PC-9 (cell line): ENCODE results near the gene RNF220. TPM values are rescaled to one million over a fixed set of nuclear protein-coding genes. Genes with fewer than 3 reads are reported as not detected.
"Not testable (repeated sequence)": the region's sequence is repeated elsewhere in the genome, so short reads cannot be mapped to it uniquely, and the experiment has no call there.

Source experiments
- BruUV-seq: library from RNA; stranded (reverse); fragments of 400-500 nt; replicated peaks from 2 replicates; lab custom pipeline; 2021; lab: Mats Ljungman, UMichigan
- CTCF ChIA-PET: fragments of 300-600 bp; sonication (Branson Sonifier 250); formaldehyde crosslinking; loops from one replicate; lab custom pipeline; 2022; ENCODE audit warnings: antibody characterized with exemption; lab: Charles Lee
- POLR2A ChIA-PET: fragments of 300-600 bp; sonication (Branson Sonifier 250); formaldehyde crosslinking; loops from one replicate; lab custom pipeline; 2022; ENCODE audit warnings: antibody characterized with exemption; ENCODE audit not compliant: unreplicated experiment; lab: Charles Lee
- DNase-seq, 2 experiments: peaks; one replicate each; pipeline versions ENCODE4 v3.0.0 to v3.0.0-alpha.2; 2015 to 2022; ENCODE audit warnings: mixed read lengths in 1 of 2
- H2AFZ ChIP-seq: fragments of 200-600 bp; sonication (generic); 2 replicates; pipeline ENCODE4 v1.8.1; 2017; ENCODE audit warnings: antibody characterized with exemption
- H3F3A ChIP-seq: fragments of 200-600 bp; sonication (generic); 2 replicates; pipeline ENCODE4 v1.8.1; 2017; ENCODE audit warnings: antibody characterized with exemption, mild to moderate bottlenecking, low read depth; ENCODE audit not compliant: insufficient read depth
- H3K27ac ChIP-seq: fragments of 200-600 bp; sonication (generic); 2 replicates; pipeline ENCODE4 v1.6.1; 2016; ENCODE audit warnings: mixed run types
- H3K27me3 ChIP-seq: fragments of 200-600 bp; sonication (generic); 2 replicates; pipeline ENCODE4 v1.6.1; 2016; ENCODE audit warnings: low read depth, mixed run types; ENCODE audit not compliant: insufficient read depth
- H3K36me3 ChIP-seq: fragments of 200-600 bp; sonication (generic); 2 replicates; pipeline ENCODE4 v1.6.1; 2016; ENCODE audit warnings: low read depth, mixed run types
- H3K4me1 ChIP-seq: fragments of 200-600 bp; sonication (generic); replicated peaks from 2 replicates; pipeline ENCODE4 v1.6.1; 2016; ENCODE audit warnings: mixed run types; ENCODE audit not compliant: insufficient read depth
- H3K4me2 ChIP-seq: fragments of 200-600 bp; sonication (generic); 2 replicates; pipeline ENCODE4 v1.6.1; 2017; ENCODE audit warnings: mixed run types
- H3K4me3 ChIP-seq: fragments of 200-600 bp; sonication (generic); 2 replicates; pipeline ENCODE4 v1.6.1; 2016; ENCODE audit warnings: mixed run types
- H3K79me2 ChIP-seq: fragments of 200-600 bp; sonication (generic); 2 replicates; pipeline ENCODE4 v1.6.1; 2017; ENCODE audit warnings: low read depth, mixed run types
- H3K9me2 ChIP-seq: fragments of 200-600 bp; sonication (generic); 2 replicates; pipeline ENCODE4 v1.8.1; 2017; ENCODE audit warnings: mild to moderate bottlenecking; ENCODE audit not compliant: insufficient read depth
- H3K9me3 ChIP-seq: fragments of 200-600 bp; sonication (generic); 2 replicates; pipeline ENCODE4 v1.8.1; 2016; ENCODE audit warnings: low read depth; ENCODE audit not compliant: insufficient read depth
- H4K20me1 ChIP-seq: fragments of 200-600 bp; sonication (generic); 2 replicates; pipeline ENCODE4 v1.8.1; 2017; ENCODE audit not compliant: insufficient read depth
- EZH2 ChIP-seq: fragments of 200-600 bp; sonication (generic); IDR thresholded peaks from 2 replicates; pipeline ENCODE4 v1.8.0; 2017; ENCODE audit warnings: antibody characterized with exemption, low read depth
- intact Hi-C: fragments of 100-400 bp; cut with micrococcal nuclease; formaldehyde crosslinking; loops from one replicate; pipeline ENCODE4 v1.10.0; 2022; ENCODE audit not compliant: unreplicated experiment
- total RNA-seq: library from RNA; stranded (reverse); gene quantifications from 2 replicates; pipeline ENCODE4 v1.2.3, GENCODE V29; 2021
- TF ChIP-seq, protein P1 (sequence below): fragments of 200-600 bp; sonication (generic); conservative IDR thresholded peaks from 2 replicates; pipeline ENCODE4 v1.6.1; 2017; ENCODE audit warnings: mixed run types, antibody characterized with exemption, mild to moderate bottlenecking, moderate library complexity

Gene RNF220
- total RNA-seq, 1 experiment from 2014 or later: 82.9 TPM

DNA sequence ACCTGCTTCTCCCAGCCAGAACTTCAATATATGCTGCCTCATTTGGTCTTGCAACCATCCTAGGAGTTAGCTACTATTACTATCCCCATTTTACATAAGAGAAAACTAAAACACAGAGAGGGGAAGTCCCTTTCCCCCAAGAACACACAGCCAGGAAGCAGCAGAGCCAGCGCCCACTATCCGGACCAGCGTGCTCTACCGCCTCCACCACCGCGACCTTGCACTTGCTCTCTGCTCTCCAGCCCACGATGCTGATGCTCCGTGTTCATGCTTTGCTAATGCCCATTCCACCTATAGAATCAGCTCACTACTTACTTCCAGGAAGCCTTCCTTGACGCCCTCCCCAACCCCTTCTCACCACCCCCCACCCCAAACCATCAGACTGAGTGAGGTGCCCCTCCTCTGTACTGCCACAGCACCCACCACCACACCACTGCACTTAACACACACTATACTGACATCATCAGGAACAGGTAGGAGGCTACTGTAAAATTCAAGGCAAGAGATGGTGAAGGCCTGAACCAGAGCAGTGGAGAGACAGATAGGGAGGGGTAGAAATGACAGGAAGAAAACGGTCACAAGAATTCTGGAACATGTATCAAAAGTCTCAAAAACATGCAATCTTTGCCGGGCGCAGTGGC lies 259.8 kb downstream of the RNF220 start:
- Histone ChIP-seq H3K4me3 (no peak overlapping the region), H3K27ac (no peak overlapping the region), H4K20me1 (no peaks in the 10 kb centered on the region), H2AFZ (no peak overlapping the region), H3K4me1 (no peaks in the 10 kb centered on the region), H3K27me3 (no peaks in the 10 kb centered on the region), H3F3A (no peaks in the 10 kb centered on the region), H3K9me3 (no peaks in the 10 kb centered on the region), H3K9me2 (no peaks in the 10 kb centered on the region), H3K79me2 (no peaks in the 10 kb centered on the region), H3K4me2 (no peak overlapping the region), H3K36me3 (no peaks in the 10 kb centered on the region)
- POLR2A ChIA-PET: no interaction called here
- CTCF ChIA-PET: no interaction called here
- no TSS peak for BruUV-seq
- DNase-seq: no peak
- TF ChIP-seq, protein P1, sequence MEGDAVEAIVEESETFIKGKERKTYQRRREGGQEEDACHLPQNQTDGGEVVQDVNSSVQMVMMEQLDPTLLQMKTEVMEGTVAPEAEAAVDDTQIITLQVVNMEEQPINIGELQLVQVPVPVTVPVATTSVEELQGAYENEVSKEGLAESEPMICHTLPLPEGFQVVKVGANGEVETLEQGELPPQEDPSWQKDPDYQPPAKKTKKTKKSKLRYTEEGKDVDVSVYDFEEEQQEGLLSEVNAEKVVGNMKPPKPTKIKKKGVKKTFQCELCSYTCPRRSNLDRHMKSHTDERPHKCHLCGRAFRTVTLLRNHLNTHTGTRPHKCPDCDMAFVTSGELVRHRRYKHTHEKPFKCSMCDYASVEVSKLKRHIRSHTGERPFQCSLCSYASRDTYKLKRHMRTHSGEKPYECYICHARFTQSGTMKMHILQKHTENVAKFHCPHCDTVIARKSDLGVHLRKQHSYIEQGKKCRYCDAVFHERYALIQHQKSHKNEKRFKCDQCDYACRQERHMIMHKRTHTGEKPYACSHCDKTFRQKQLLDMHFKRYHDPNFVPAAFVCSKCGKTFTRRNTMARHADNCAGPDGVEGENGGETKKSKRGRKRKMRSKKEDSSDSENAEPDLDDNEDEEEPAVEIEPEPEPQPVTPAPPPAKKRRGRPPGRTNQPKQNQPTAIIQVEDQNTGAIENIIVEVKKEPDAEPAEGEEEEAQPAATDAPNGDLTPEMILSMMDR: no peak
- TF ChIP-seq EZH2: no peak
- intact Hi-C loops: no loop called here

DNA sequence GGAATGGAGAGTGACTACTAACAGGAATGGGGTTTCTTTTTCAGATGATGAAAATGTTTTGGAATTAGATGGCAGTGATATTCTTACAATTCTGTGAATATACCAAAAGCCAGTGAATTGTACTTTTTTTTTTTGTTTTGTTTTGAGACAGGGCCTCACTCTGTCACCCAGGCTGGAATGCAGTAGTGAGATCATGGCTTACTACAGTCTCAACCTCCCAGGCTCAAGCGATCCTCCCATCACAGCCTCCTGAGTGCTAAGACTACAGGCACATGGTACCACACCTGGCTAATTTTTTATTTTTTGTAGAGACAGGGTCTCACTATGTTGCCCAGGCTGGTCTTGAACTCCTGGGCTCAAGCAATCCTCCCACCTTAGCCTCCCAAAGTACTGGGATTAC lies 261.7 kb downstream of the RNF220 start:
- CTCF ChIA-PET, BruUV-seq, POLR2A ChIA-PET, H3K4me2 ChIP-seq, H2AFZ ChIP-seq, H3K9me3 ChIP-seq, H3K4me1 ChIP-seq, intact Hi-C loops, H3K9me2 ChIP-seq, H3K36me3 ChIP-seq, H3K27ac ChIP-seq, H3K4me3 ChIP-seq, H3K27me3 ChIP-seq, H3F3A ChIP-seq, DNase-seq, H4K20me1 ChIP-seq: not testable (repeated sequence)
- H3K79me2 ChIP-seq: peaks cover 11% of the 10 kb centered on the region; the same call in 1 of the 2 replicates

DNA sequence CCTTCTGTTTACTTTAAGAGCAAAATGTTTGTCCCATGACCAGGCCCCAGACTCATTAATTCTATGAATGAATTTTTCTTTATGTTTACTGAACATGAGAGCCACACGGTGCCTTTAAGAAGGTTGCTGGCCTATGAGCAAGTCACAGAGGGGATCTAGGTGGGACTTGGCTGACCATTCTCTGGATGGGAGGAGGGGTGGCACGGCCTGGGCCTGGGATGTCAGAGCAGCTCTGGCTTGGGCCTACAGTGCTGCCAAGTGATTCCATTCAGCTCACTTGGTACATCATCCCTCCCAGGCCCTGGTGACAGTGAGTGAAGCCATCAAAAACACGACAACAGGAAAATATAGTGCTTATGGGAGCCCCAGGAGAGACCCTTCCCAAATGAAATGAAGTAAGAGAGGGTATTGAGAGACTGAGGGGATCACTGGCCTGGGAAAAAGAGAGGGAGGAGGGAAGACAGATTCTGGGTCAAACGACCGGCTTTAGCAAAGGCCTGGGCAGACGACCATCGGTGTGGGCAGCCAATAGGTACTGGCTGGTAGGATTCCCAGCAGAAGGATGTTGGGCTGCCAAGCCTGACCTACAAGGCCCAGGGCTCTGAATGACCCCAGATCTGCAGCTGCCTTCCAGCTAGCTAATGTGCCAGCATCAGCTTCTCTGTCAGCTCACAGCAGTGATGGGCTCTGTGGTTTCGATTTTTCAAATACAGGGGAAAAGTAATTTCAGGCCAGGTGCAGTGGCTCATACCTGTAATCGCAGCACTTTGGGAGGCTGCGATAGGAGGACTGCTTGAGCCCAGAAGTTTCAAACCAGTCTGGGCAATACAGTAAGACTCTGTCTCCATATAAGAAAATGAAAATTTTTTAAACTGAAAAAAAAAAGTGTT lies 265.9 kb downstream of the RNF220 start:
- no peaks in the 10 kb centered on the region for H3K36me3 ChIP-seq
- no peak overlapping the region for H3K27ac ChIP-seq
- H3K27me3 ChIP-seq: no peaks in the 10 kb centered on the region
- peaks cover 35% of the 10 kb centered on the region for H3F3A ChIP-seq
- intact Hi-C loops: loop anchor here (10.0 kb wide), 1 partner anchor 1014 kb away; the partner anchor contains the start of genes GPBP1L1 and TMEM69
- DNase-seq: no peak
- no peak for TF ChIP-seq EZH2
- TF ChIP-seq, protein P1: no peak
- no TSS peak for BruUV-seq
- H2AFZ ChIP-seq: no peak overlapping the region
- H3K4me3 ChIP-seq: no peak overlapping the region
- H4K20me1 ChIP-seq: no peaks in the 10 kb centered on the region
- no peaks in the 10 kb centered on the region for H3K9me3 ChIP-seq
- no peak overlapping the region for H3K4me2 ChIP-seq
- H3K4me1 ChIP-seq: peaks cover 35% of the 10 kb centered on the region
- ChIA-PET CTCF (interaction anchor here (0.7 to 1.3 kb wide), 4 partner anchors 10 to 454 kb away, joined by 4 to 7 read pairs (median 4); no protein-coding TSS in a partner anchor), POLR2A (interaction anchor here (0.6 to 3.5 kb wide), 3 partner anchors 28 to 313 kb away, joined by 4 to 39 read pairs (median 12); no protein-coding TSS in a partner anchor)
- no peaks in the 10 kb centered on the region; the same call in 1 of the 2 replicates for H3K9me2 ChIP-seq
- H3K79me2 ChIP-seq: peaks cover 31% of the 10 kb centered on the region
